ENCODE measurements around the gene INPP5E.

Gene INPP5E

GRCh38 chr9:136395345-136396218, 44.1 kb downstream of the INPP5E start:
- FAIRE-seq (no peak), DNase-seq (ENCODE audit: insufficient read length, low spot score) (no peak)
- TF ChIP-seq CTCF (IDR thresholded peaks at IDR 0.05; ENCODE audit: insufficient read depth, missing control alignments): no peak

GRCh38 chr9:136395020-136395340, 44.7 kb downstream of the INPP5E start:
- FAIRE-seq (no peak), DNase-seq (ENCODE audit: insufficient read length, low spot score) (no peak)
- TF ChIP-seq CTCF (IDR thresholded peaks at IDR 0.05; ENCODE audit: insufficient read depth, missing control alignments): no peak

- no peak for FAIRE-seq
Observed at GRCh38 chr9:136394312-136395019, 45.2 kb downstream of the INPP5E start.

GRCh38 chr9:136393531-136393930, 46.1 kb downstream of the INPP5E start:
- DNase-seq (ENCODE audit: insufficient read length, low spot score): no peak
- TF ChIP-seq CTCF (IDR thresholded peaks at IDR 0.05; ENCODE audit: insufficient read depth, missing control alignments): no peak
- FAIRE-seq: no peak

More at GRCh38 chr9:136394312-136395019, 45.2 kb downstream of the INPP5E start:
- no peak for DNase-seq (ENCODE audit: insufficient read length, low spot score)
- TF ChIP-seq CTCF (IDR thresholded peaks at IDR 0.05; ENCODE audit: insufficient read depth, missing control alignments): no peak

GRCh38 chr9:136392538-136393449, 46.9 kb downstream of the INPP5E start:
- no peak for DNase-seq (ENCODE audit: insufficient read length, low spot score)
- no peak for TF ChIP-seq CTCF (IDR thresholded peaks at IDR 0.05; ENCODE audit: insufficient read depth, missing control alignments)
- no peak for FAIRE-seq

GRCh38 chr9:136391737-136392537, 47.7 kb downstream of the INPP5E start:
- TF ChIP-seq CTCF (IDR thresholded peaks at IDR 0.05; ENCODE audit: insufficient read depth, missing control alignments): no peak
- no peak for FAIRE-seq
- no peak for DNase-seq (ENCODE audit: insufficient read length, low spot score)
